UCSD-AML1 (cell line): Measurements from ENCODE around the gene MFGE8.
"Not testable (repeated sequence)": the region's sequence is repeated elsewhere in the genome, so short reads cannot be mapped to it uniquely, and the experiment has no call there.

ENCODE experiments used
- DNase-seq: peaks from one replicate; lab custom pipeline; 2025; ENCODE audit not compliant: unreplicated experiment; lab: John Stamatoyannopoulos, UW

Gene MFGE8, protein sequence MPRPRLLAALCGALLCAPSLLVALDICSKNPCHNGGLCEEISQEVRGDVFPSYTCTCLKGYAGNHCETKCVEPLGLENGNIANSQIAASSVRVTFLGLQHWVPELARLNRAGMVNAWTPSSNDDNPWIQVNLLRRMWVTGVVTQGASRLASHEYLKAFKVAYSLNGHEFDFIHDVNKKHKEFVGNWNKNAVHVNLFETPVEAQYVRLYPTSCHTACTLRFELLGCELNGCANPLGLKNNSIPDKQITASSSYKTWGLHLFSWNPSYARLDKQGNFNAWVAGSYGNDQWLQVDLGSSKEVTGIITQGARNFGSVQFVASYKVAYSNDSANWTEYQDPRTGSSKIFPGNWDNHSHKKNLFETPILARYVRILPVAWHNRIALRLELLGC

DNA sequence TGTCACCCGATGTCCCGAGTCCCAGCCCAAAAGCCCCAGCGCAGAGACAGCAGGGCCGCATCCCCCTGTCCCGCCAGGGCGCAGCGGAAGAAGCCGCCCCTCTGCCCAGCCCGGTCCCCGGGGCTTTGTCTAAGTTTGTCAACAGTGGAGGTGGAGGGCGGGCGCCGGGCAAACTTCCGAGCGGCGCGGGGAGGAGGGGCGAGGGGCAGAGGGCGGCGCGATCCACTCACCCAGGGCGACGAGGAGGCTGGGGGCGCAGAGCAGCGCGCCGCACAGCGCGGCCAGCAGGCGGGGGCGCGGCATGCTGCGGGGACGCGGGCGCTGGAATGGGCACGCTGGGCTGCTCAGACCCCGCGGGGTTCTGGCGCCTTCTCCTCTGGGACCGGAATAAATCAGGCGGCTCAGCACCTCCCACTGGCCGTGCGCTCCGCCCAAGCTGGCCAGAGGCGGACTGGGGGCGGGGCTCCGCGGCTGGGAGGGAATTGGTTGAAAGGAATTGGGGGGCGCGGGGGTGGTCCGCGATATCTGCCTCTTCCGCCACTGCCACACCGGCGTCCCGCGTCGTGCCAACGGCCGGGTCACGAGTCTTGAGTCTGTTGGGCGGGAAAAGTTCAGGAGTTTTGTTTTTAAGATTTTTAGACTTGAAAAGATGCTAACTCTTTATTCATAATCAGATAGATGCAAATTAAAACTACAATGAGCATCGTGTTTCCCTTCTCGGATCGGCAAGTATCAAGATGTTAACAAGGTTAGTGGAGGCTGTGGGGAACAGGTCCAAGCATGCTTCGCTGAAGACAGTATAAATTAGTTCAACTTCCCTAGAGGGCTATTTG, at the start of gene MFGE8:
Gene MFGE8 (minus strand): TSS at position 363 of the 833 bp plus-strand sequence. CDS start 60 bp downstream, at position 303.
- peak; percentile 63 for DNase-seq

GRCh38 chr15:88959445-88959844, 46.3 kb upstream of the MFGE8 start:
- no peak for DNase-seq

DNA sequence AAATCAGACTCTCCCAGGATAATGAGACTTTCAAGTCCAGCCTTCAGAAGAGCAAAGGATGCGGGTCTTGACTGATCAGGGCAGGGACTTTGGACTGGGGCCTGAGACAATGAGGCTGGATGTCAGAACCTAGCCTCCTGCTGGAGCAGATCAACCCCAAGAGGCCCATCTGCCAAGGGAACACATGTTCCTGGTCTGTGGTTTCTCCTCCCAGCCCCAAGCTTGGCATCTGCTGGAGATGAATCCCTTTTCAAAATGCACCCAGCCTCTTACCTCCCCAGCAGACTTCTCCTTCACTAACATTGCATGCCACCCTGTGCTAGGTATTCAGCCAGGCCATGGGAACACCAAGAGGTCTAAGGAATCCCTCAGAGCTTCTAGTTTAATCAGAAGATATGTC, 43.7 kb upstream of the MFGE8 start:
- no peak for DNase-seq

- no peak for DNase-seq
These were observed 43.1 kb upstream of the MFGE8 start for GRCh38 chr15:88956263-88956662.

- DNase-seq, result no peak
These were observed 41.5 kb upstream of the MFGE8 start for GRCh38 chr15:88954431-88955277.

DNA sequence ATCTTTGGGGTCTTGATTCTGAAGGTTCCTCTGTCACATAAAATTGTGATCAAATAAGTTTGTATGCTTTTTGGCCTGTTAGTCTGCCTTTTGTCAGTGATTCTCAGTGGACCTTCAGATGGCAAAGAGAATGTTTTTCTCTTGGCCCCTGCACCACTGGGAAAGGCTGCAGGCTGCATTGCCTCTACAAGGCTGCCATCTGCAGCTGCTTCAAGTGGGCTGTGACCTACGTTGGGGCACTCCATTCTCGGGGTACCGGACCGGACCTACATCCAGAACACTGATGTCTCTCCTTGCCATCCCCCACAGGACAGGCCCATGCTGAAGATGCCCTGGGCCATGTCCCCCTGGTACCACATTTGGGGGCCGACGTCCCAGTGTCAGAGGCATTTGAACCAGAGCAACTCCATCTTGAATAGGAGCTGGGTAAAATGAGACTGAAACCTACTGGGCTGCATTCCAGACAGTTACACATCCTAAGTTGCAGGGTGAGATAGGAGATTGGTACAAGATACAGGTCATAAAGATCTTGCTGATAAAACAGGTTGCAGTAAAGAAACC, 37.5 kb upstream of the MFGE8 start:
- no peak for DNase-seq

GRCh38 chr15:88949734-88950400, 36.7 kb upstream of the MFGE8 start:
- no peak for DNase-seq

DNA sequence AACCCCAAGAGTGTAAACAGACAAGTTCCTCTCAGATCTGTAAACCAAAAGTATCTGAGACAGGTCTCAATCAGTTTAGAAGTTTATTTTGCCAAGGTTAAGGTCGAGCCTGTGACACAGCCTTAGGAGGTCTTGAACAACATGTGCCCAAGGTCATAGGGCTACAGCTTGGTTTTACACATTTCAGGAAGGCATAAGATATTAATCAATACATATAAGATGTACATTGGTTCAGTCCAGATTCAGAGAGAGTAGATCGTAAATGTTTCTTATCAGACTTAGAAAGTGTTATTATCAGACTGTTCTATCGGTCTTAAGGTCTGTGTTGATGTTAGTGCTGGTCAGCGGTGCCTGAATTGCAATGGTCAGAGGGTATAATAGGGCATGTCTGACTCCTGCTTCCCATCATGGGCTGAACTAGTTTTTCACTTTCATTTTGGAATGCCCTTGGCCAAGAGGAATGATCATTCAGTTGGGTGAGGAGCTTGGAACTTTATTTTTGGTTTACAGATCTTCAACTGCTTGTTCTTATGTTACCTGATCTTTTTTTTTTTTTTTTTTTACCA, 27.0 kb upstream of the MFGE8 start:
- DNase-seq, result no peak

GRCh38 chr15:88939486-88939806, 26.3 kb upstream of the MFGE8 start:
- DNase-seq, result no peak

GRCh38 chr15:88938802-88939485, 25.8 kb upstream of the MFGE8 start:
- DNase-seq, result no peak

- DNase-seq, result not testable (repeated sequence)
These were observed 21.3 kb upstream of the MFGE8 start for GRCh38 chr15:88934449-88934848.

- DNase-seq, result no peak
These were observed 19.7 kb upstream of the MFGE8 start for GRCh38 chr15:88932875-88933330.

DNA sequence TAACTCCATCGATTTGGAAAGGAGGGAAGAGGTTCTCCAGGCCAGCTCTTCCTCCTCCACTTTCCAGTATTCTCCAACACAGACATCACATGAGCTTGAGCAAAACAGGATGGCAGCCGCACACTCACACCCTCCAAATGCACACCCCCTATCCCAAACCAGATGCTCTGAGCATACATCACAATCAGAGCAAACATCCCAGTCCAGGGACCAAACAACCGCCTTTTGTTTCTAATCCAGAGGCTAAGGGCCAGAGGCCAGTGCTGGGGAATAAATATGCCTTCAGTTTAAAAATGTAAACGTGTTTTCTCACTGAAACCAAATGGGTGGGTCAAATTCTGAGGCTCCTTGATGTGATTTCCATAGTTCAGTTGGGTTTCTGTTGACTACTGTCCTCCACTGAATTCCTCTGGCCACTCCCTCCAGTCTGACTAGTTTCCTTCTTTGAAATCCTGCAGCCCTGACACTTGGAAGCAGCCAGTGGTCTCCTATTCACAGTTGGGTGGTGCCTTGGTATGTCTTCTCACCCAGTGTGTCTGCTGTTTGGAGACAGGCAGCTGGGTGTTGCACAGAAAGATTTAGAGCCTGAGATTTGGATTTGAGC, 19.2 kb upstream of the MFGE8 start:
- no peak for DNase-seq

- no peak for DNase-seq
These were observed 17.4 kb upstream of the MFGE8 start for GRCh38 chr15:88930579-88930978.

DNA sequence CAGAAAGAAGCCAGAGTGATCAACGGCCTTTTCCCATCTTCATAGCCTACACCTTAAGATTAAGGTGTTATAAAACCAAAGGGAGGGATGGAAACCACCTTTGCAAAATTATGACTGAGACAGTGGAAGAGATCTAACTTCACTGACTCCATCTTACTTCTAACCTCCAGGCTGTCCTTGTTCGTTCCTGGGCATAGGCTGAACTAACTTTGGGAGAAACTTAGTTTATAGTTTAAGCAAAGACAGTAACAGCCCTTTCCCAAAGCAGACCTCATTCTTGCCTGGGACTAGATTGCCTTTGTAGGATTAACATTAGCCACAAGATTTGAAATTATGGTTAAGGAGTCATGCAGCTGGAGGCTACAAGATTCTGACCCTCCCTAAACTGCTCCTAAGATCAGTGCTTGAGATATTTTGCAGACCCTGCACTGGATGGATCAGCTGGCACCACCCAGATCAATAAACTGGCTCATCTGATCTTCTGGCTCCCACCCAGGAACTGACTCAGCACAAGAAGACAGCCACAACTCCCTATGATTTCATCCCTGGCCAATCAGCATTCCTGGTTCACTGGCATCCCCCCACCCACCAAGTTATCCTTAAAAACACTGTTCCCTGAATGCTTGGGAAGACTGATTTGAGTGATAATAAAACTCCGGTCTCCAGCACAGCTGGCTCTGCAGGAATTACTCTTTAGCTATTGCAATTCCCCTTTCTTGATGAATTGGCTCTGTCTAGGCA, 16.3 kb upstream of the MFGE8 start:
- DNase-seq, result not testable (repeated sequence)

DNA sequence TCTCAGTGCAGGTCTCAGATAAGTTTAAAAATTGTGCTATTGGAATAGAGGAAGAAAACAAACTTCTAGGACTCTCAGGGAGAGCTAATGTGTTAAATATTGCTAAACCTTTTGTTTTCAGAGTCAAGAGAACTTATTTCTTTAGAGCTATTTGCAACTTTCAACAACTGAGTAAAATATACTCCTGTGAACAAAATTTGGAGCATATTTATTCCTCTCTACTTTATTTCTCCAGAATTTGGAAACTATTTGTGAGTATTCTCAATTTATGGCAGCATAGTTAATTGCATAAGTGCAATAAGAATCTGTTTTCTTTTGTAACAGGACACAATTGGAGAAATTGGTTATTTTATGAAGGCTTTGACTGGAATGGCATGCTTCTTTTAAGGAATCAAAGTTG, 15.0 kb upstream of the MFGE8 start:
- not testable (repeated sequence) for DNase-seq

DNA sequence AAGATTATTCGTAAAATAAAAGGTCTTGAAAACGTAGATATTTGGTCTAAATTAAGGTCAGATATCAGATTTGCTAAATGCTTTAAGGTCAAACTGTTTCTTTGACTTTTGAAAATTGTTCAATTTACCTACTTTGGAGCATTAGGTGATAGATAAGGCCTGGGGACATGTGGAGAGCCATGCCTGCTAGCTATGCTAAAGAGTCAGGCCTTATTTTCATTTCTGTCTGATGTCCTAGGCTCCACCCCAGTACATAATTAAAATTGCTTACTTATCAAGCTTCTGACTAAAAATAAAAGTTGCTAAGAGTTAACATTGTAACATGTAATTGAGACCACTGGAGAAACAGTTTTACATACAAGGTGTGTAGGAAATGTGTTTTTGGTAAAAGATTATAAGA, 12.5 kb upstream of the MFGE8 start:
- not testable (repeated sequence) for DNase-seq

DNA sequence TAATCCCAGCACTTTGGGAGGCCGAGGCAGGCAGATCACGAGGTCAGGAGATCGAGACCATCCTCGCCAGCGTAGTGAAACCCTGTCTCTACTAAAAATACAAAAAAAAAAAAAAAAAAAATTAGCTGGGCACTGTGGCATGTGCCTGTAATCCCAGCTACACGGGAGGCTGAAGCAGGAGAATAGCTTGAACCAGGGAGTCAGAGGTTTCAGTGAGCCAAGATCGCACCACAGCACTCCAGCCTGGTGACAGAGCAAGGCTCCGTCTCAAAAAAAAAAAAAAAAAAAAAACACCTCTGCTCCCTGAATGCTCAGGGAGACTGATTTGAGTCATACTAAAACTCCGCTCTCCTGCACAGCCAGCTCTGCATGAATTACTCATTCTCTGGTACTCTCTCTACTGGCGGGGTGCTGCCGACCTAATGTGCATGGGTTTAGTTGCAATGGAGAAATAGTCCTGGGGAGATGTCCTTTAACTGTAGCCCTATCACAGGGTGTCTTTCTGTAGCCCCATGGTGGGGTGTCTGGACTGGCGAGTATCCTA, 7.8 kb upstream of the MFGE8 start:
- not testable (repeated sequence) for DNase-seq
